HG03439 (cell line): ENCODE measurements around the gene LRGUK.
"Not testable (repeated sequence)": the region's sequence is repeated elsewhere in the genome, so short reads cannot be mapped to it uniquely, and the experiment has no call there.

Experiments used
- ATAC-seq: cut with Tn5 transposase; IDR thresholded peaks from one replicate; pipeline ENCODE4 v1.9.1; 2021; ENCODE audit warnings: mild to moderate bottlenecking, moderate library complexity; ENCODE audit not compliant: unreplicated experiment

The LRGUK gene

DNA sequence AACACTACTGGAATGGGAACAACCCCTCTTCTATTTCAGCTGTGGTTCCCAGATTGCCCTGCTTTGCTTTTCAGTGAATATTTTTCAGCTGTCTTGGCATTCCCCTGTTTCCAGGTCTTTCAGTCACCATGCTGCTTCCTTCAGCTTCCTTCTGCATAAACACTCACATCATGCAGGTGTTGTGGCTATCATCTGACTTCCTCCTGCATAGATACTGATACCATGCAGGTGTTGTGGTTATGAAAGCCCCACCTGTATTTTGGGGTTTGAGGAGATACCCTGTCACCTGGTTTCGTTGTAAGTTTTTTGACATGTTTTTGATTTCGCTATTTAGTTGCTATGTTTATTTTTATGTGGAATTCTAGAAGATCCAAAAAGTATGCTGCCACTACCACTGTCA is 118.1 kb downstream of the LRGUK start:
- no peak for ATAC-seq

GRCh38 chr7:134246347-134246746 is 119.2 kb downstream of the LRGUK start:
- ATAC-seq, result no peak

- ATAC-seq, result no peak
Observed at GRCh38 chr7:134246761-134247160, 119.6 kb downstream of the LRGUK start.

DNA sequence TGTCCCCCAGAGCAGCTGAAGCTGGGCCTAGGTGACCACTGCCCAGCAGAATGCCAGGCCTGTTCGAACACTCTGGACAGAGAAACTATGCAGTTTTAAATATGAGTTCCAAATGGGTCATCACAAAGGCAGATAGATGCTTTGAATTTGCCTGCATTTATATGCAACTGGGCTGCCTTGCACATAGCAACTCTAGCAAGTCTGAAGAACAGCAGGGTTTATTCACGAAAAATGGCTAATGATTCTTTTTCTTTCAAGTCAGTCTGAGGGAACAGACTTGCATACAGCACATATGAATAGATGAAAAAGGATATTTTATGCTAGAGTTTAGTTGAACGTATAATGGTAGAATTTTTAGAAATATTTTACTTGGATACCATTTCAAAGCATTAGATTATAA is 121.1 kb downstream of the LRGUK start:
- ATAC-seq, result no peak

DNA sequence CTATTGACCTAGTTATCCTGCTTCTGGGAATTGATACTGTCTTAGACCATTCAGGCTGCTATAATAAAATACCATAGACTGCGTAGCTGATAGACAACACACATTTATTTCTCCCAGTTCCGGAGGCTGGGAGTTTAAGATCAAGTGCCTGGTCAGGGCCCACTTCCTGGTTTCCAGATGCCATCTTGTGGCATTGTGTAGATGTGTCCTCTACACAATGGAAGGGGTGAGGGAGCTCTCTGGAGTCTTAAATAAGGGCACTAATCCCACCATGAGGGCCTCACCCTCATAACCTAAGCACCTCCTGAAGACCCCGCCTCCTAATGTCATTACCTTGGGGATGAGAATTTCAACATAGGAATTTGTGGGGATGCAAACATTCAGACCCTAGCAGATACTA is 127.2 kb downstream of the LRGUK start:
- ATAC-seq, result no peak

- no peak for ATAC-seq
Observed at GRCh38 chr7:134255814-134256213, 128.7 kb downstream of the LRGUK start.

DNA sequence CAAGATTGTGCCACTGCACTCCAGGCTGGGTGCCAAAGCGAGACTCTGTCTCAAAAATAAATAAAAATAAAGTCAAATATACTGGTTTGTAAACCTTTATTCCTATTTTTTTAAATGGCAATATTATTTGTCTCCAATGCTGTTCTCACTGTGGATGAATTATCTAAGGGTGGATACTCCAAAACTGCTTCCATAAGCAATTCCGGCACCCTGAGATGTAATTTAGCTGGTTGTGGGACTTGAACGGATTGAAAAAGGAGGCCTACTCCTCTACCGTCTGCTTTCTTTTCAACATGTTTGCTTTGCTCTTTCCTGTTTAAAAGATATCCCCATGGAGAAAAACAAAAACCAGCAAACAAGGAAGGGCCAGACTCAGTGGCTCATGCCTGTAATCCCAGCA is 135.2 kb downstream of the LRGUK start:
- no peak for ATAC-seq

DNA sequence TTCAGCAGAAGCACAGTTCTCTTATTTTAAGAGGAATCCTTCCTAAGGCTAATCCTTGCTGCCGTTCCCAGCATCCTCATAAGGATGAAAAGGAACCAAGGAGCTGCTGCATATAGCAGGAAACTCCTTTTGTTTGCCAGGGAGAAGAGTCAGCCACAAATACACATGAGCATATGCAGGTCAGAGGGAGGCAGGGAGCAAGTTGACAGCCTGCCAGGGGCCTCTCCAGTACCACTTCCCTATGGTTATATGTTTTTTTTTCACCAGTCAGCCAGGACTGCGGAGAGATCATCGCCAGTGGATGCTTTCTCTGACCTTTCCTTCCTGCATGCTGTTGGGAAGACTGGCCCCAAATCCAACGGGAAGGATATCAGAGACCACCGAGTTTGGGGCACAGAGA is 149.8 kb downstream of the LRGUK start:
- ATAC-seq, result no peak

GRCh38 chr7:134278502-134279153 is 151.5 kb downstream of the LRGUK start:
- ATAC-seq, result no peak

DNA sequence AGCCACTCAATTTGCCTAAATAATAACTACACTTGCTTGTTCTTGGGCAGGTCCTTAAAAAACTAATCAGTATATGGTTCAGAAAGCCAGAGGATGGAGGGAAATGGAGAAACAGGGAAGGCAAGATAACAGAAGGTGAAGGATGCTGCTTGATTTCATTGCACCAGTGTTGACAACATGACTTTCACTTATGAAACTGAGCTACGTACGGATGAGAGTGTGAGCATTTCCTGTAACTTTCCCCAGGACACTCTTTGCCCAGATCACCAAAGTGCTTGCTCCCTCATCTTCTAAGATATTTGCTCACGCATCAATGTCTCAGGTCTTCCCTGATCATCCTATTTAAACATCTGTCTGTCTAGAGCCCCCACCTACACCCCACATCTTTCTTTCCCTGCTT is 152.2 kb downstream of the LRGUK start:
- ATAC-seq, result no peak

DNA sequence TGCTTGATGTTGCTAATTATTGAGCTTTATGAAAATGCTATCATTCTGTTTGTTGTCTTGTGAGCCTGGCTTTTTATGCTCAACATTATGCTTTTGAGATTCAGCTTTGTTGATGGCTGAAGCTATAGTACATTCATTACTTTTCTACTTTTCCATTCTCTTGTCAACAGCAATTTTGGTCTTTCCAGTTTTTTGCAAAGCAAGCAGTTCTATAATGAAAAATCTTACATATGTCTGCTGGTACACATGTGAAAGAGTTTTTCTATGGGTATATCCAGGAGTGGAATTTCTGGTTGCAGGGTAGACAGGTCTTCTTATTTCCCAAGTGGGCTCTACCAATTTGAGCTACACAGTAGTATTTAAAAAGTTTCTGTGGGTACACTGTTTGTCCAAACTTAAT is 152.8 kb downstream of the LRGUK start:
- no peak for ATAC-seq

DNA sequence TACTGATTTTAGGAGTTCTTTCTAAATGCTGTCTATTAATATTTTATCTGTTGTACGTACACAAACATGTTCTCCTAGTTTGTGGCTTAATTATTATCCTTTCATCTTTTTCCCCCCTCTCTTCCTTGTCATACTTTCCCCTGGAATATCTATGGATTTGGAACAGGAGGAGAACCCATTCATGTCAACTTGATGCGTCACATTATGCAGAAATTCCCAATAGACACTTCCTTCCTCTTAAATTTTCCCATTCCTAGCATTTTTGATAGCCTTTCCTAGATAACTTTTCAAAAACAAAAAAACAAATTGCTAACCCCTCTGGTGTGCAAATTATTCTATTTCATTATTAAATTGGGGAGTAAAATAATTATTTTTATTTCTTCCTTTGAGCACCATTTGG is 153.4 kb downstream of the LRGUK start:
- no peak for ATAC-seq

DNA sequence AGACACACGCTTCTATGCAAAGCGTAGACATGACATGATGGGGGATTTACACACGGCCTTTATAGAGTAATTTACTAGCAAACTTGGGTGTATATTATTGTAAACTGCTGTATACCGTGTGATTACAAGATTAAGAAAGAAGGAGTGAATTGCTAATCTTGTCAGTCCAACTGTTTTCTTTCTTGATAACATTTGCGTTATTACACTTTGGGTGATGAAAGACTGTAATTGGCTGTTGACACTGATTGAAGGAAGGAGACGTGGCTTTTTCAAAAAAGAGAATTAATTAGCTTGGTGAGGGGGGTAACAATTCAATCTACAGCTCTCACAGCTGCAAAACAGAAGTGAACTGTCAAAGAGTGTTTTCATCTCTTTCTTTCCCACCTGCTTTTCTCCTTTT is 156.9 kb downstream of the LRGUK start:
- ATAC-seq, result no peak

GRCh38 chr7:134284952-134285351 is 157.8 kb downstream of the LRGUK start:
- no peak for ATAC-seq

DNA sequence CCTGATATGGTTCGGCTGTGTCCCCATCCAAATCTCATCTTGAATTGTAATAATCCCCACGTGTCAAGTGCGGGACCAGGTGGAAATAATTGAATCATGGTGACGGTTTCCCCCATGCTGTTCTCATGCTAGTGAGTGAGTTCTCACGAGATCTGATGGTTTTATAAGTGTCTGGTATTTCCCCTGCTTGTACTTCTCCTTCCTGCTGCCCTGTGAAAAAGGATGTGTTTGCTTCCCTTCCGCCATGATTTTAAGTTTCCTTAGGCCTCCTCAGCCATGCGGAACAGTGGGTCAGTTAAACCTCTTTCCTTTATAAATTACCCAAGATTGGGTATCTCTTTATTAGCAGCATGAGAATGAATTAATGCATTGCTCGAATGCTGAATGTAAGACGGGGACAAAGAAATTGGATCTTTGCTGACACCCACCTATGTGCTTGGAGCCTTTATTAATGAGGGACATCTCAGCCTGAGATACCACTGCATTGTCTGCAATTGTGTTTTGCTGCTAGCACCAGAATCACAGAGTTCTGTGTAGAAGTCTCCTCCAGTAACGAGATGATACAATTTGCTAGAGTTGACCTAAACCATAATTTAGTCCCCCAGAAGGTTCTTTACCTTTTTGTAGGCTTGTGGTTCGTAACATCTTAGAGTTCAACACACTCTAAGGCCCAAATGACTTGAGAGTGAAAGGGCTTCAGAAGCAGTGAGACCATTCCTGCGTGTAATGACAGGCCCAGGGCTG is 160.9 kb downstream of the LRGUK start:
- no peak for ATAC-seq

GRCh38 chr7:134289423-134289822 is 162.3 kb downstream of the LRGUK start:
- ATAC-seq, result no peak

- ATAC-seq, result no peak
Observed at GRCh38 chr7:134289841-134290240, 162.7 kb downstream of the LRGUK start.

DNA sequence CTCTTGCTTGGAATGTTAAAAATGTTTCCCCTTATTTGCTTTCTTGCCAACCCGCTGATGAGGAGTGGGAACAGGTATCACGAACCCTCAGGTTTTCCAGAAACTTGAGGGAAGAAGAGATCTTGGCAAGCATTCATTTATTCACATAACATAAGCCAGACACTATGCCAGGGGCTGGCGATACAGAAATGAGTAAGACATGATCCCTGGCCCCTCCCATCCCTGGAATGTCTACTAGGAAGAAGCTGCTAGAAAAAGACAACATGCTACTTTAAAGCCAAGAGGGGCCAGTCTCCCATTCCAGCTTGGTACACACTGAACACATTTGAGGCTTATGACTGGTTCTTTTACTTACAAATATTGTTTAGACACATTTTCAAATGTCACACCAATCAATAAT is 163.1 kb downstream of the LRGUK start:
- ATAC-seq, result no peak

DNA sequence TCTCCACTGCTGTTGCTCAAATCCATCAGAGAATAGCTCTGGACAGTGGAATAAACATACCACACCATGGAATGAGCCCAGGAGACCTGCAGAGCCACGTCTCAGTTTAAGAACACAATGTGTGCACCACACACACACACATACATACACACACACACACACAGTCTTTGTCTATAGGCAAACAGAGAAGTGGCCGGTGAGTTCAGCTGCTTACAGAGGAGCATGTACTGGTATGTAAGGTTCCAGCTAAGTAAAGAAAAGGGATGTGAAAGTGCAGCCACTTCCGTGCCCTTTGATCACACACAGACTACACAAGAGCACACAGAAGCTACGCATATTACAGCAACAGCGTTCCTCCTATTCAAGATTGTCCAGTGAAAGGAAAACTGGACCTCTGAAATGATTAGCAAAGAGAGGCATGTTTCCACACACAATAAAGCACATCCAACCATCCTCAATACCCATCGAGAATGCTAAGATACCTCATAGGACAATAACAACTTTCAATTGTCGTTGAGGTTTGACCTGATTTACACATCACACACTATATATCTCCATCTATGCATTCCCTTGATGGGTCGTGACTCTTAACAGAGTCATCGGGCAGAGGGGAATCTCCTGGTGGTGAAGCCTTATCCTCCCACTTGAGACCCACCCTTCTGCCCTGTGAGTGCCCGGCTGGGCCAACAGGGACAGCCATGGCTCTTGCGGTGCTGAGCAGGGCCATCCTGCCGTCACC is 166.0 kb downstream of the LRGUK start:
- ATAC-seq, result peak; percentile 98

DNA sequence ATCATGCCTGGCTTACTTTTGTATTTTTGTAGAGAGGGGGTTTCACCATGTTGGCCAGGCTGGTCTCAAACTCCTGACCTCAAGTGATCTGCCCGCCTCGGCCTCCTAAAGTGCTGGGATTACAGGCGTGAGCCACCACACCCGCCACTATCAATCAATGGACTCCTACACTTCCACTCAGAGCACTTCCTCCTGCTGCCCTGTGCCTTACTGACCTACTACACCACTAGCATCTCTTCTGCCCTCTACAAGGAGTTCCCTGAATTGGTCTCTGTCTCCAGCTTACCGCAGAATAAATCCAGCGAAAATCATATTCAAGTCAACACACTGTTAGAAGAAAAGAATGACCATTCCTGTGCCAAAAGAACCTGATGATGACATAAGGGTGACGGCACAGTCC is 168.8 kb downstream of the LRGUK start:
- ATAC-seq, result not testable (repeated sequence)

- no peak for ATAC-seq
Observed at GRCh38 chr7:134297489-134297888, 170.3 kb downstream of the LRGUK start.
